Measurements from ENCODE around the gene ZDHHC13.

- TF ChIP-seq POLR2A (IDR thresholded peaks at IDR 0.05; ENCODE audit: low read depth, low read length) (no peak), POLR2AphosphoS5 (IDR thresholded peaks at IDR 0.05; ENCODE audit: low read depth, low read length) (no peak), TAF1 (IDR thresholded peaks at IDR 0.05; ENCODE audit: low read depth, low read length) (no peak), POU2F2 (IDR thresholded peaks at IDR 0.05; ENCODE audit: low read depth, low read length) (no peak), PAX5 (IDR thresholded peaks at IDR 0.05; ENCODE audit: insufficient read depth, low read length, severe bottlenecking) (no peak), SPI1 (IDR thresholded peaks at IDR 0.05; ENCODE audit: low read depth, low read length) (no peak)
These were observed 32.2 kb upstream of the ZDHHC13 start for GRCh38 chr11:19084661-19085315.
